A549 treated with ZK216348 at 1 μM for 4 hours (cell line): ENCODE results near the gene FAM111A. TPM values are rescaled to one million over a fixed set of nuclear protein-coding genes. Genes with fewer than 3 reads are reported as not detected.

Experiments used
- total RNA-seq: library from RNA; stranded (reverse); fragments of 200-300 nt; extraction: Qiagen RNA extraction; gene quantifications from 5 replicates; pipeline ENCODE4 v1.2.3, GENCODE V29; 2022; ENCODE audit warnings: low read depth

The FAM111A gene, protein sequence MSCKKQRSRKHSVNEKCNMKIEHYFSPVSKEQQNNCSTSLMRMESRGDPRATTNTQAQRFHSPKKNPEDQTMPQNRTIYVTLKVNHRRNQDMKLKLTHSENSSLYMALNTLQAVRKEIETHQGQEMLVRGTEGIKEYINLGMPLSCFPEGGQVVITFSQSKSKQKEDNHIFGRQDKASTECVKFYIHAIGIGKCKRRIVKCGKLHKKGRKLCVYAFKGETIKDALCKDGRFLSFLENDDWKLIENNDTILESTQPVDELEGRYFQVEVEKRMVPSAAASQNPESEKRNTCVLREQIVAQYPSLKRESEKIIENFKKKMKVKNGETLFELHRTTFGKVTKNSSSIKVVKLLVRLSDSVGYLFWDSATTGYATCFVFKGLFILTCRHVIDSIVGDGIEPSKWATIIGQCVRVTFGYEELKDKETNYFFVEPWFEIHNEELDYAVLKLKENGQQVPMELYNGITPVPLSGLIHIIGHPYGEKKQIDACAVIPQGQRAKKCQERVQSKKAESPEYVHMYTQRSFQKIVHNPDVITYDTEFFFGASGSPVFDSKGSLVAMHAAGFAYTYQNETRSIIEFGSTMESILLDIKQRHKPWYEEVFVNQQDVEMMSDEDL
- 6.3 to 11.3 TPM (median 8.2 TPM) in 5 replicates for total RNA-seq

DNA sequence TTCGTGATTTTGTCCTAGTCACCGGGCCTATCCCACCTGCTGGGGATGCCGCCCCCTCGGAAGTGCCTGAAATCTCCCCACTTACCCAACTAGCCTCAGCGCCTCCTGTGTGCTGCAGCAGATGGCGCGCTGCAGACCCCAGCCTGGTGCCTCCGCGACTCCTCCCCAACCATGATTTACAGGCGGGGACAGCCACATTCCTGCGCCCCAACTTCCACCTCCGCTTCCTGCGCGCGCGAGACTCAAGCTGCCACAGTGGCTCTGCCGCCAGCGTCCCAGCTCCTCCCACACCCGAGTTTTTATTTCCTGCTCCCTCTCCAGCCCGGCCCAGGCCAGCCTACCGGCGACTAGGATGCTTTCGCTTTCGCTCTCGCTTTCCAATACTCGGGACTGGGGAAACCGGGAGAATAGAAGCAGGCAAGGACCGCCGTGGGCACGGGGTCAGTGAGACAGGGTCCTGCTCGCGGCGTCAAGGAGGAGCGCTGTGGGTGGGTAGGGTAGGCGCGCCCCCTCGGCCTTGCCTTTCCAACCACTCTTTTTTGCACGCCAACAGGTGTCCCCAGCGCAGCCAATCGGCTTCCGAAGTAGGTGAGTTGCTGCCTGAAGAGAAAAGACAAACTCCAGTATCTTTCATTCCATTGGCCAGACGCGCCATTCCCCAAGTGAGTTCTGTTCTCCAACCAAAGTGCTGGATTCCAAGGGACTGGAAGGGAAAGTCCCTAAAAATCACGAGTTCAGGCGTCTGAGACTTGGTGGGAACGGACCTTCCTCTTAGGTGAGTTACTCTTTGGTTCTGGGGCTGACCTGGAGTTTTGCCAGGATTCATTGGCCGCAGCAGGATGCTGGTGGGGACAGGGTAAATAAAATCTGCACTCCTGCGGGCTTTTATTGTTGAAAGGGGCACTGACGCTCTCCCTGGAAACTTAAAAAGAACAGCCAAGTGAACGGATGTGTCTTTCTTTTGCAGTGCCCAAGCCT lies at the start of gene FAM111A:
Gene FAM111A (plus strand): TSS at position 327 of the 978 bp plus-strand sequence. CDS start 6,017 bp downstream, outside the sequence.

DNA sequence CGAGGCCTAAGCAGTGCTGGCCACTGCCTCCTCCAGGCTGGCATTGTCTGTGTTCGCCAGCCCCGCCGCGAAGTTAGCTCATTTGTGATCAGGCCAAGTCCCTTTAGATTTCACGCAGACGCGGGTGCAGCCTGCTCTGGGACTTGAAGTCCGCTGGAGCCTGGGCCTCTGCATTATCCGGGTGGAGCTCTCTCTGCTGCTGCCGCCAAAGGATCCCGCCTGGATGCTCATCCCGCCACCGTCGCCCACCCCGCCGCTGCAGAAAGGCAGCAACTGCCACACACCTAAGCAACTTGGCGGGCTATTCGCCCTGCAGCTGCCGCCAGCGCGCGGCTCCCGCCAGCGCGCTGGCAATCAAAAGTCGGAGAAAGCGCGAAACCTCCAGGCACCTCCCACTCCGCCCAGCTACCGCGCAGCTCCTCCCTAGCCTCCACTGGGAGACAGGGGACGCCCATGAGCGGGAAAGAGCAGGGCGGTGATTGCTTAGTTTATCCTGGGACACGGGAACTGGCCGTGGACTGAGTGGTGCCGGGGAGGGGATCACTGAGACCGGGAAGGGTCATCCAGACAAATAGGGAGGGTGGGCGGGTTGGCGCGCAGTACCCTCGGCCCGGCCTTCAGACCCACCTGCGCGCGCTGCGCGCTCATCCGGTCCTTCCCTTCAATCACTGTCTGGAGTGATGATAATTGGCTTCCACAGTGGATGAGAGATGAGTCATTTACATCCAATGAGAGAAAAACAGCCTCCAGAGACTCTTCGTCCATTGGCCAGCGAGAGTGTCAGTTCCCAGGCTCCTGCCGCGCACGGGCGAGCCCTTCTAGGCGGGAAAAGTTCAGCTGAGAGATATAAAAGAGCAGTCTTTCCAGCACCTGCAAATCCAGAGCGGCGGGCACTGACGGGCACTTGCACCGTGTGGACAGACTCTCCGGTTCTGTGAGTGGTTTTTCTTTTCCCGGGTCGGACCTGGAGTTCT lies 36.0 kb upstream of the FAM111A start, which contains the start of gene FAM111B:
Gene FAM111B (plus strand): TSS at position 875 of the 974 bp plus-strand sequence. CDS start 2,389 bp downstream, outside the sequence.

DNA sequence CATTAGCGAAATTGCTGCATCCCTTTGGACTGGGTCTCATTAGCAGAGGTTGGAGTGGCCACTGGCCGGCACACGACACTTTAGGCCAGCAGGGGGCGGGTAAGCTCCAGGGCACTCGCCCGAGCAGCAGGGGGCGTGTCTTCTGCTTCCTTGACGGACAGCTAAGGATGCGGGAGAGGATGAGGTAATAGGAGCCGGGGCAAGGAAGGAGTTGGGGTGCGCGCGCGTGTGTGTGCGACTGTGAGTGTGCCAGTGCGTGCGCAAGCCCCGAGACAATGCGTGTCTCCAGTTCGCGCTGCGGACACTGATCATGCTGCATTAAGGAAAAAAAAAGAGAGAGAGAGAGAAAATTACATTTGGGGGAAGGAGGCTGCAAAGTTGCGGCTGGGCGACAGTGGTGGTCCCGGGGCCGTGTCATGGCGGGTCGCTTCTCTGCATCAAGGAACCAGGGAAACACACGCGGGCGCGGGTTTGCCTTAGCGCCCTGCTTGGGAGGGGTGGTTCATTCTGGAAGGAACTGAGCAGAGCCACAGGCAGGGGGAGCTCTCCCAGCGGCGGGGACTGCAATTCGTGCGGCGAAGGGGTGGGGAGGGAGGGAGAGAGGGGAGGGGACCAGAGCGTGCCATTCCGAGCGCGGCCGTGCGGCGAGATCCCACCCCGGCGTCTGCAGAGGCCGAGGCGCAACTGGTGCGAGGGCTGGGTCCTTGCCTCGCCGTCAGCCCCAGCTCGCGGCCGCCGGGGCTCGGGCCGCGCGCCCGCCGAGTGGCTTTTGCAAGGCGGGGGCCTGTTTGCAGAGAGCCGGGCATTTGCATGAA lies 29.1 kb downstream of the FAM111A start, which contains the start of gene DTX4:
Gene DTX4 (plus strand): TSS at position 625 of the 815 bp plus-strand sequence. CDS start 464 bp downstream, outside the sequence.

Other genes starting within 250 kb of the FAM111A start
- 0.07 TPM in 1 of 5 replicates, not detected in the others for gene GLYATL1, start 203.4 kb upstream of the FAM111A start, total RNA-seq
- gene GLYATL1B, start 56.5 kb upstream of the FAM111A start, total RNA-seq, result not detected in 5 replicates
- 6.2 to 9.0 TPM (median 7.7 TPM) in 5 replicates for gene FAM111B, start 35.6 kb upstream of the FAM111A start, total RNA-seq
- gene DTX4, start 29.3 kb downstream of the FAM111A start, total RNA-seq, result 3.9 to 5.3 TPM (median 4.6 TPM) in 5 replicates
- not detected in 5 replicates for gene MPEG1, start 70.1 kb downstream of the FAM111A start, total RNA-seq
- gene OR5AN1, start 216.0 kb downstream of the FAM111A start, total RNA-seq, result not detected in 5 replicates